DMS 273 (cell line): ENCODE data around the gene ZBTB20.

Experiments used
- DNase-seq: peaks from one replicate; lab custom pipeline; 2025; ENCODE audit not compliant: unreplicated experiment; lab: John Stamatoyannopoulos, UW

The ZBTB20 gene

GRCh38 chr3:114939920-114940319 lies 207.2 kb downstream of the ZBTB20 start:
- peak; percentile 81 for DNase-seq

GRCh38 chr3:114933407-114933806 lies 213.7 kb downstream of the ZBTB20 start:
- no peak for DNase-seq

GRCh38 chr3:114929971-114930732 lies 216.9 kb downstream of the ZBTB20 start:
- DNase-seq = no peak

- no peak for DNase-seq
Measured at GRCh38 chr3:114928989-114929640, 218.0 kb downstream of the ZBTB20 start.

- no peak for DNase-seq
Measured at GRCh38 chr3:114904633-114905032, 242.5 kb downstream of the ZBTB20 start.

GRCh38 chr3:114903213-114903612 lies 243.9 kb downstream of the ZBTB20 start:
- no peak for DNase-seq

GRCh38 chr3:114902691-114903101 lies 244.4 kb downstream of the ZBTB20 start:
- no peak for DNase-seq

- no peak for DNase-seq
Measured at GRCh38 chr3:114900908-114901307, 246.2 kb downstream of the ZBTB20 start.

- peak; percentile 80 for DNase-seq
Measured at GRCh38 chr3:114899186-114899931, 247.7 kb downstream of the ZBTB20 start.

- no peak for DNase-seq
Measured at GRCh38 chr3:114896978-114897377, 250.1 kb downstream of the ZBTB20 start.

- DNase-seq = peak; percentile 59
Measured at GRCh38 chr3:114893361-114893760, 253.7 kb downstream of the ZBTB20 start.

GRCh38 chr3:114892880-114893279 lies 254.2 kb downstream of the ZBTB20 start:
- peak; percentile 97 for DNase-seq

- peak; percentile 96 for DNase-seq
Measured at GRCh38 chr3:114892131-114892879, 254.8 kb downstream of the ZBTB20 start.

GRCh38 chr3:114887806-114888205 lies 259.3 kb downstream of the ZBTB20 start:
- DNase-seq = no peak

GRCh38 chr3:114886905-114887304 lies 260.2 kb downstream of the ZBTB20 start:
- DNase-seq = no peak

GRCh38 chr3:114884213-114884923 lies 262.7 kb downstream of the ZBTB20 start:
- no peak for DNase-seq

GRCh38 chr3:114880078-114880477 lies 267.0 kb downstream of the ZBTB20 start:
- peak; percentile 70 for DNase-seq

GRCh38 chr3:114879059-114880031 lies 267.7 kb downstream of the ZBTB20 start:
- peak; percentile 73 for DNase-seq

- DNase-seq = peak; percentile 29
Measured at GRCh38 chr3:114878114-114878839, 268.8 kb downstream of the ZBTB20 start.
